HEK293T (cell line): ENCODE data around the gene GALK1.

Experiments
- CTCF ChIA-PET: fragments of 350-600 bp; formaldehyde crosslinking; extraction: SDS; loops from one replicate; lab custom pipeline; 2021; ENCODE audit warnings: antibody characterized with exemption, inconsistent platforms; lab: Yijun Ruan, JAX
- POLR2A ChIA-PET: fragments of 350-600 bp; formaldehyde crosslinking; extraction: SDS; loops from one replicate; lab custom pipeline; 2020; ENCODE audit warnings: antibody characterized with exemption, inconsistent platforms; lab: Yijun Ruan, JAX
- DNase-seq: peaks from one replicate; pipeline ENCODE4 v3.0.0; 2012; ENCODE audit warnings: mixed read lengths; ENCODE audit errors: extremely low spot score
- ARNT ChIP-seq: fragments of 450-650 bp; IDR thresholded peaks from 2 replicates; pipeline ENCODE4 v1.6.1; 2017; ENCODE audit warnings: mild to moderate bottlenecking
- BHLHE40 ChIP-seq: fragments of 450-650 bp; IDR thresholded peaks from 2 replicates; pipeline ENCODE4 v1.6.1; 2016; ENCODE audit warnings: mild to moderate bottlenecking, moderate library complexity, borderline replicate concordance
- CTBP1 ChIP-seq: fragments of 450-650 bp; IDR thresholded peaks from 2 replicates; pipeline ENCODE4 v1.6.1; 2016; ENCODE audit warnings: borderline replicate concordance
- ELF4 ChIP-seq: fragments of 450-650 bp; IDR thresholded peaks from 2 replicates; pipeline ENCODE4 v1.6.1; 2017; ENCODE audit warnings: antibody characterized with exemption
- FOXA1 ChIP-seq: fragments of 450-650 bp; IDR thresholded peaks from 2 replicates; pipeline ENCODE4 v1.6.1; 2016; ENCODE audit warnings: mild to moderate bottlenecking
- FOXK2 ChIP-seq: fragments of 450-650 bp; IDR thresholded peaks from 2 replicates; pipeline ENCODE4 v1.6.1; 2016; ENCODE audit warnings: mild to moderate bottlenecking
- FOXM1 ChIP-seq: fragments of 450-650 bp; IDR thresholded peaks from 2 replicates; pipeline ENCODE4 v1.6.1; 2017; ENCODE audit warnings: mild to moderate bottlenecking, borderline replicate concordance
- HDGF ChIP-seq: fragments of 450-650 bp; IDR thresholded peaks from 2 replicates; pipeline ENCODE4 v1.6.1; 2017; ENCODE audit warnings: antibody characterized with exemption, borderline replicate concordance
- L3MBTL2 ChIP-seq: fragments of 450-650 bp; conservative IDR thresholded peaks from 2 replicates; pipeline ENCODE4 v1.6.1; 2016; ENCODE audit warnings: mild to moderate bottlenecking
- LEF1 ChIP-seq: fragments of 450-650 bp; IDR thresholded peaks from 2 replicates; pipeline ENCODE4 v1.6.1; 2017; ENCODE audit warnings: mild to moderate bottlenecking, borderline replicate concordance
- NFRKB ChIP-seq: fragments of 450-650 bp; IDR thresholded peaks from 2 replicates; pipeline ENCODE4 v1.6.1; 2016; ENCODE audit warnings: mild to moderate bottlenecking, moderate library complexity
- PKNOX1 ChIP-seq: fragments of 450-650 bp; IDR thresholded peaks from 2 replicates; pipeline ENCODE4 v1.6.1; 2016
- SP1 ChIP-seq: fragments of 450-650 bp; IDR thresholded peaks from 2 replicates; pipeline ENCODE4 v1.6.1; 2017
- SUZ12 ChIP-seq: fragments of 450-650 bp; IDR thresholded peaks from 2 replicates; pipeline ENCODE4 v1.6.1; 2016; ENCODE audit warnings: mild to moderate bottlenecking
- TARDBP ChIP-seq: fragments of 450-650 bp; IDR thresholded peaks from 2 replicates; pipeline ENCODE4 v1.6.1; 2016
- ZNF384 ChIP-seq: fragments of 450-650 bp; IDR thresholded peaks from 2 replicates; pipeline ENCODE4 v1.6.1; 2016

GALK1 gene

GRCh38 chr17:75776386-75777295, 11.6 kb upstream of the GALK1 start:
- TF ChIP-seq SUZ12 (no peak), ZNF384 (no peak), TARDBP (no peak), ELF4 (peak; percentile 31; the same call in 1 of the 2 replicates), FOXA1 (no peak), BHLHE40 (no peak)
- ChIA-PET CTCF (interaction anchor here (1.0 to 2.0 kb wide), 5 partner anchors 26 to 84 kb away, joined by 3 to 7 read pairs (median 3); no protein-coding TSS in a partner anchor), POLR2A (interaction anchor here (0.7 to 8.1 kb wide), 12 partner anchors 9 to 156 kb away, joined by 3 to 206 read pairs (median 4); partner anchors contain the start of genes GALK1, UNK and WBP2)
- no peak for DNase-seq

GRCh38 chr17:75774991-75775668, 10.1 kb upstream of the GALK1 start:
- ChIA-PET CTCF (interaction anchor here (0.5 to 3.7 kb wide), 5 partner anchors 8 to 152 kb away, joined by 3 to 19 read pairs (median 7); partner anchors contain the start of gene GALK1), POLR2A (interaction anchor here (0.8 to 8.1 kb wide), 4 partner anchors 10 to 80 kb away, joined by 3 to 206 read pairs (median 38); partner anchors contain the start of genes GALK1, UNK and WBP2)
- DNase-seq: peak; percentile 7
- TF ChIP-seq ELF4: peak; percentile 40; the same call in 1 of the 2 replicates
- TF ChIP-seq LEF1: no peak

- no peak for DNase-seq
- TF ChIP-seq ELF4: no peak
- no peak for TF ChIP-seq HDGF
- no peak for TF ChIP-seq TARDBP
- TF ChIP-seq PKNOX1: no peak
- no peak for TF ChIP-seq ARNT
- TF ChIP-seq SP1: no peak
- TF ChIP-seq L3MBTL2: no peak
- TF ChIP-seq FOXM1: no peak
- no peak for TF ChIP-seq ZNF384
- no peak for TF ChIP-seq SUZ12
- no peak for TF ChIP-seq CTBP1
- no peak for TF ChIP-seq FOXA1
- TF ChIP-seq NFRKB: no peak
- no peak for TF ChIP-seq BHLHE40
- TF ChIP-seq FOXK2: no peak
- TF ChIP-seq LEF1: no peak
- CTCF ChIA-PET: interaction anchor here (0.8 to 3.7 kb wide), 4 partner anchors 9 to 27 kb away, joined by 3 to 19 read pairs (median 6); partner anchors contain the start of gene GALK1
- POLR2A ChIA-PET: interaction anchor here (5.6 to 8.1 kb wide), 2 partner anchors 10 to 11 kb away, joined by 63 to 206 read pairs; partner anchors contain the start of genes GALK1 and UNK
Measured at GRCh38 chr17:75774471-75774990, 9.5 kb upstream of the GALK1 start.

GRCh38 chr17:75773808-75774470, 8.9 kb upstream of the GALK1 start:
- no peak for DNase-seq
- CTCF ChIA-PET: interaction anchor here (1.1 to 3.7 kb wide), 6 partner anchors 9 to 81 kb away, joined by 3 to 19 read pairs (median 6); partner anchors contain the start of genes GALK1 and WBP2
- no peak for TF ChIP-seq LEF1
- TF ChIP-seq ELF4: no peak
- TF ChIP-seq FOXK2: no peak
- no peak for TF ChIP-seq FOXA1
- POLR2A ChIA-PET: interaction anchor here (2.2 to 8.1 kb wide), 3 partner anchors 9 to 82 kb away, joined by 11 to 206 read pairs (median 63); partner anchors contain the start of genes GALK1, UNK and WBP2

GRCh38 chr17:75773121-75773807, 8.3 kb upstream of the GALK1 start:
- no peak for TF ChIP-seq ELF4
- TF ChIP-seq HDGF: no peak
- TF ChIP-seq SUZ12: no peak
- no peak for TF ChIP-seq FOXK2
- TF ChIP-seq NFRKB: no peak
- TF ChIP-seq FOXM1: no peak
- no peak for TF ChIP-seq ZNF384
- CTCF ChIA-PET: interaction anchor here (0.8 to 3.7 kb wide), 8 partner anchors 9 to 106 kb away, joined by 3 to 19 read pairs (median 4); partner anchors contain the start of genes GALK1, RECQL5, SAP30BP and WBP2
- no peak for DNase-seq
- POLR2A ChIA-PET: interaction anchor here (2.2 to 8.1 kb wide), 3 partner anchors 8 to 83 kb away, joined by 11 to 206 read pairs (median 63); partner anchors contain the start of genes GALK1, UNK and WBP2
